Right lung (tissue), 5 donors: ENCODE data around the gene SFTPA1. TPM values are rescaled to one million over a fixed set of nuclear protein-coding genes. Genes with fewer than 3 reads are reported as not detected.
"Not testable (repeated sequence)": the region's sequence is repeated elsewhere in the genome, so short reads cannot be mapped to it uniquely, and the experiment has no call there.

ENCODE experiments used
- DNase-seq, 2 donors: peaks; one replicate each; pipeline ENCODE4 v3.0.0-alpha.2; 2013
- polyA plus RNA-seq, 5 donors: library from polyadenylated mRNA; unstranded; fragments of 120-200 nt; gene quantifications; one replicate each; pipeline versions ENCODE4 v1.2.1 to v1.2.3, GENCODE V29; 2013; ENCODE audit warnings: inconsistent platforms in 1 of 5, low replicate concordance in 1 of 5; ENCODE audit not compliant: insufficient read length in 5 of 5, insufficient read depth in 1 of 5

Gene SFTPA1
- polyA plus RNA-seq, 5 donors, result 18.1 to 143 (median 81.8) TPM

- no peak for DNase-seq
Measured at GRCh38 chr10:79608505-79609375, 2.0 kb upstream of the SFTPA1 start.

GRCh38 chr10:79611193-79611976, 646 bp downstream of the SFTPA1 start:
- DNase-seq, result not testable (repeated sequence)

DNA sequence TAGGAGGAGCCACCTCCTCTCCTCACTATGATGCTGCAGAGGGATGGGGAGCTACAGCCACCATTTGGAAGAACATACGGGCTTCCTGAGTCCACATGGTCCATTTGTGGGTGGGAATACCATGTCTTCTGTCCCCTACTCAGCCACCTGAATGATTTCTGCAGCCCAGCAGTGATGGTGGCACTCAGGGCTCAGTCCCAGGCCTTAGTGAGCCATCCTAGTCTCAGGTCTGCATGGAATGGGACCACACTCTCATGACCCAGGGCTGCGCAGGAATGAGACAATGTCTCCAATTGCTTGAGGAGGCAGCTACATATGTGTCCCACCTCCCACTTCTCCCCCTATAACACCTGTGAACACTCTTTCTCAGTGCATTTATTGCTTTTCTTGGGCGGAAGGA, 4.8 kb downstream of the SFTPA1 start:
- DNase-seq, result no peak

DNA sequence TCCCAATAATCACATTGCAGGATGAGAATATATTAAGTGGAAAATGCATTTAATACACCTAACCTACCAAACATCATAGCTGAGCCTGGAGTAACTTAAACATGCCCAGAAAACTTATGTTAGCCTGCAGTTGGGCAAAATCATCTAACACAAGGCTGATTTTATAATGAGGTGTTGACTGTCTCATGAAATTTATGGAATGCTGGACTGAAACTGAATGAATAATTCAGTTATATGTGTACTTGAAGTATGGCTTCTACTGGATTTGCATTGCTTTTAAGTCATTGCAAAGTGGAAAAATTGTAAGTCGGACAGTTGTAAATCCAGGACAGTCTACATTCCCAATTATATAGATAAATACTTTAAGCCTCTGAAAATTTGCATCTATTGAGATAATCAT, 5.4 kb downstream of the SFTPA1 start:
- peak in 1 of 2 donors; percentile 29 for DNase-seq

GRCh38 chr10:79623663-79624062, 12.9 kb downstream of the SFTPA1 start:
- DNase-seq, result not testable (repeated sequence)

DNA sequence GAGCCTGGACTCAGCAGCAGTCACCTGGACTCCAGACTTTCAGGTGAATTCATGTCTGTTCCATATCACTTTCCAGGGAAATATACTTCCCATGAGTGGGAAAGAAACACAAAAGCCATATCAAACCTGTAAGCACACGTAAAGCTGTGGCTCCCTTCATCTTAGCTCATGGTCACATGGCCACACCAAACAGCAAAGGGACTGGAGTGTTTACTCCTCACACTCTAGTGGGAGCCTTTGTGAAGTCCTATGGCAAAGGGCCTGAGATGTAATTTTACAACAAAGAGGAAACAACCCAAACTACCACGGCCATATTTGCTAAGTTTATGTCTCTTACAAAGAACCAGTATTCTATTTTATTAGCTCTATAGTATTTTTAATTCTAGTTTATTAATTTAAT, 16.3 kb downstream of the SFTPA1 start:
- DNase-seq, result no peak

- DNase-seq, result no peak
Measured at GRCh38 chr10:79628083-79628482, 17.3 kb downstream of the SFTPA1 start.

GRCh38 chr10:79628988-79629954, 18.5 kb downstream of the SFTPA1 start:
- no peak for DNase-seq

GRCh38 chr10:79629955-79630327, 19.2 kb downstream of the SFTPA1 start:
- DNase-seq, result no peak

DNA sequence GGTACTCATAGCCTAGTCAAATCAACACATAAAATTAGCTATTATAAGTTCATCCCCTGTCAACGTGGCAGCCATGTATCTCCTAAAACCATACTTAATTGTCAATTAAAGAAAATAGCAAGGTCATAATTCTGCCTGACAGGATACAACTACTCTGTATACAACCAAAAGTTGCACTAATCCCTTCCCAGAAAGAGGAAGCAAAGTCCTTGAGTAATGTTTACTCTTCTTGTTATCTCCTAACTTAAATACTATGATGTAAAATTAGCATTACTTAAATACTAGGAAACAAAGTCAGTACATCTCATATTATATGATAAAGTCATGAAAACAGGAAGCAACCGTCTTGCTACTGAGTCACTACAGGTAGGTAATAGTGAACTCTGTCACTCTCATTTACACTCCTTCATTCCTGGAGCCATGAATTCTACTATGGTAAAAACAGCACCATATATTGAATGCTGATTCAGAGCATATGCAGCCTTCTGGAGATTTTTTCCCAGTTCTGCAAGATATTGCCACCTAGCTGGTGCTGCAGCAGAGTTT, 26.0 kb downstream of the SFTPA1 start:
- not testable (repeated sequence) for DNase-seq

- DNase-seq, result no peak
Measured at GRCh38 chr10:79638318-79638717, 27.6 kb downstream of the SFTPA1 start.

- not testable (repeated sequence) for DNase-seq
Measured at GRCh38 chr10:79652695-79653094, 42.0 kb downstream of the SFTPA1 start.

- not testable (repeated sequence) for DNase-seq
Measured at GRCh38 chr10:79663287-79663686, 52.5 kb downstream of the SFTPA1 start.

- not testable (repeated sequence) for DNase-seq
Measured at GRCh38 chr10:79664686-79665085, 53.9 kb downstream of the SFTPA1 start.

Other genes starting within 250 kb of the SFTPA1 start
- 10 to 100 TPM; 29.1 to 43.8 (median 35.2) TPM for gene ZCCHC24, start 165.3 kb upstream of the SFTPA1 start, polyA plus RNA-seq
- 1 to 10 TPM in 3 of 5 donors, under 1 TPM in 2; 0.08 to 3.4 (median 1.3) TPM for gene EIF5AL1, start 98.4 kb upstream of the SFTPA1 start, polyA plus RNA-seq
- 10 to 100 TPM in 1 of 5 donors, 1 to 10 TPM in 4; 1.6 to 11.2 (median 7.0) TPM for gene SFTPA2, start 50.5 kb upstream of the SFTPA1 start, polyA plus RNA-seq
- gene NUTM2B, start 92.3 kb downstream of the SFTPA1 start, polyA plus RNA-seq, result 1 to 10 TPM; 1.4 to 3.7 (median 2.3) TPM
- under 1 TPM in 4 of 5 donors, not detected in 1; 0.19 to 0.52 (median 0.46) TPM for gene NUTM2E, start 215.8 kb downstream of the SFTPA1 start, polyA plus RNA-seq